ENCODE data around the gene ACOX3.

DNA sequence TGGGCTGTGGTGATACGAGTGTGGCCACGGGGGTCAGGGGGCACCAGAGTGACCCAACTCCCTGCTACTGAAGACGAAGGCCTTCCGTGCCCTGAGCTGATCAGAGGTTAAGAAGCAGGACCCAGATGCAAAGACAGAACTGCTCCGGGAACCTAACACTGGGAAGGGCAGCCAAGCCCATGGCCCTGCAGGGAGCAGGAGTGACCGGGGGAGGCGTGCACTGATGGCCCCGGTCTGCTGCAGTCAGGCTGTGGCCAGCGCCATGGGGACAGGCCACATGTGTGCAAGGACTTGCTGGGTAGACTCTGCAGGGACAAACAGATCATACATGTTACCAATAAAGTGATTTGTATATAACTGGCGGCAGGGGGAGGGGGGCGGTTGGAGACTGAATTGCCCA lies 74.6 kb downstream of the ACOX3 start:
- no peak for TF ChIP-seq CTCF (IDR thresholded peaks at IDR 0.05 in 4 of 5, conservative IDR thresholded peaks at IDR 0.05 in 1 of 5)
- no peak for TF ChIP-seq POLR2A (IDR thresholded peaks at IDR 0.05)
